Measurements from ENCODE around the gene DKK3.

GRCh38 chr11:11979488-11980117 lies 28.8 kb downstream of the DKK3 start:
- TF ChIP-seq CTCF (IDR thresholded peaks at IDR 0.05) (no peak), POLR2AphosphoS5 (IDR thresholded peaks at IDR 0.05) (peak; percentile 21 to 25), POLR2A (IDR thresholded peaks at IDR 0.05; ENCODE audit: low read depth) (no peak), EP300 (IDR thresholded peaks at IDR 0.05) (no peak)
